HG02610 (cell line): ENCODE results near the gene BRD3.
A peak's percentile ranks its signal among the peaks of the same experiment; 100 is the strongest.
"Not testable (repeated sequence)": the region's sequence is repeated elsewhere in the genome, so short reads cannot be mapped to it uniquely, and the experiment has no call there.

Source experiments
- ATAC-seq: cut with Tn5 transposase; IDR thresholded peaks from one replicate; pipeline ENCODE4 v1.9.1; 2021; ENCODE audit warnings: mild to moderate bottlenecking, moderate library complexity; ENCODE audit not compliant: unreplicated experiment

BRD3 gene

GRCh38 chr9:134067904-134068743 is at the start of gene BRD3:
Gene BRD3 (minus strand): TSS chr9:134068026. CDS start chr9:134053477, 14,549 bp downstream.
- peak; percentile 76 for ATAC-seq

- no peak for ATAC-seq
Measured at GRCh38 chr9:134112561-134112960, 44.7 kb upstream of the BRD3 start.

DNA sequence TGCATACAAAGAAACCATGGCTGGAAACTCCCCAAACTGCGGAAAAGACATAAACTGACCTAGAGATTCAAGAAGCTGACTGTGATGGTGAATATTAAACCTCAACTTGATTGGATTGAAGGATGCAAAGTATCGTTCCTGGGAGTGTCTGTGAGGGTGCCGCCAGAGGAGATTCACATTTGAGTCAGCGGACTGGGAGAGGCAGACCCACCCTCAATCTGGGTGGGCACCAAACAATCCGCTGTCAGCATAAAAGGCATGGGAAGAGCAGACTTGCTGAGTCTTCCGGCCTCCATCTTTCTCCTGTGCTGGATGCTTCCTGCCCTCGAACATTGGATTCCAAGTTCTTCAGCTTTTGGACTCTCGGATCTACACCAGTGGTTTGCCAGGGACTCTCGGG is 43.2 kb upstream of the BRD3 start:
- ATAC-seq = no peak

DNA sequence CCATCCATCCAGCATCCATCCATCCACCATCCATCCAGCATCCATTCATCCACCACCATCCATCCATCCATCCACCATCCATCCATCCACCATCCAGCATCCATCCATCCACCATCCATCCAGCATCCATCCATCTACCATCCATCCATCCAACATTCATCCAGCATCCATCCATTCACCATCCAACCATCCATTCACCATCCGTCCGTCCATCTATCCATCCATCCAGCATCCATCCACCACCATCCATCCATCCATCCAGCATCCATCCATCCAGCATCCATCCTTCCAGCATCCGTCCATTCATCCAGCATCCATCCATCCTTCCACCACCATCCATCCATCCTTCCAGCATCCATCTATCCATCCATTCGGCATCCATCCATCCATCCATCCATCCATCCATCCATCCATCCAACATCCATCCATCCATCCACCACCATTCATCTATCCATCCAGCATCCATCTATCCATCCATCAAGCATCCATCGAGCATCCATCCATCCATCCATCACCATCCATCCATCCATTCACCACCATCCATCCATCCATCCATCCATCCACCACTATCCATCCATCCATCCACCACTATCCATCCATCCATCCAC is 35.7 kb upstream of the BRD3 start:
- no peak for ATAC-seq

- ATAC-seq = no peak
Measured at GRCh38 chr9:134101623-134102149, 33.9 kb upstream of the BRD3 start.

- ATAC-seq = not testable (repeated sequence)
Measured at GRCh38 chr9:134101133-134101532, 33.3 kb upstream of the BRD3 start.

DNA sequence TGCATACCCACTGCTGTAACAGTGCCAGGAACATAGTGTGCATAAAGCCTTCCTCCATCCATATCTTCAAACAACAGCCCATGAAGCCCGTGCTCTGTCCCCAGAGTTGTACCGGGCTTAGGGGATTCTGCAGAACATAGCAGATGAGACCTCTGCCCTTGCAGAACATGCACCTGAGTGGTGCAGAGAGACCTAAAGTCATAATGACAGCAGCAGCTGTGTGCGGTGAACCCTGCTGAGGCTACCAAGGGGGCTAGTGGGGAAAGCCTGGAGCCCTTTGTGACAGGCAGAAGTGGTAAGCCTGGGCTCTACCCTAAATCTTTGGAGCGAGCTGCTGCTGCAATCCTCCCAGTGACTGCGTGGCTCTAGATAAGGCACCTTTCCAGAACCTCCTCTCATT is 32.2 kb upstream of the BRD3 start:
- no peak for ATAC-seq

DNA sequence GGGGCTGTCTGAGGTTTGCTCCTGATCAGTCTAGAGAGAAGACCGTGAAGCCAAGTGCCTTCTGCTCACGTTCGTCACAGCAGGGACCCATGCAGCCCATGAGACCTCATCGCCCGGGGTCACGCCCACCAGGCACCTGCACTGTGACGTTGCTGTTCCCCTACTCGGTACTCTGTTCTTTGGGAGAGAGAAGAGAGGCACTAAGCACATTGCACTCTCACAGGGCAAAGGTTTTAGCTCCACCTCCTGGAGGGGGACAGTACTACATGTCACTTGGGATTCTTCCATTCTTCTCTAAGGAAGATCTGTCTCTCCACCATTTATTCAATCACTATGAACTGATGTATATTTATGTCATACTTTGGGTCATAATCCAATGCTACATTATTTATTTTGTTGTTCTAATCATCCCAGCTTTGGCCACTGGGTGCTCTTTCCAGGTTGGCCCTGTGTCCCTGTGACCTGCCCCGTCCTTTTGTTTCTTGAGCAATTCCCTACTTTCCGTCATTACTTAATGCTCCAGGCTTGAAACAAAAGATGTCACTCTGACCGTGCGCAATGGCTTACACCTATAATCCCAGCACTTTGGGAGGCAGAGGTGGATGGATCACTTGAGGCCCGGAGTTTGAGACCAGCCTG is 31.4 kb upstream of the BRD3 start:
- no peak for ATAC-seq

DNA sequence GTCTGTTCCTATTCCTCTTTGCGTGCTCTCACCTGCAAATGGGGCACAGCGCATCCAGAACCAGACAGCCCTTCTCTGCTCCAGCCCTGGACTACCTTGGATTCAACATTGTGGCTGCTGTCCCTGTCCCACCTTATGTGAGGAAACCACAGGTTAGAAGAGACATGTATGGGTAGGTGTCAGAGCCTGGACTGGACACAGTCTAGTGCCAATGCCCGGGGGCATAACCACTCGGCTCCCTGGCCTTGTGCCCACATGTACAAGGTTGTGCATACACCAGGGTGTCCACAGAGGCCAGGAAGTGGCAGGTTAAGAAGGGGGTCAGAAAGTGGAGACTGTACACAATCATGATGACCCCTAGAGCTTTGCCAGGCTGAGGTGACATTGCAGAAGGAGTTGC is 22.1 kb upstream of the BRD3 start:
- ATAC-seq = no peak

- no peak for ATAC-seq
Measured at GRCh38 chr9:134088063-134088725, 20.4 kb upstream of the BRD3 start.

DNA sequence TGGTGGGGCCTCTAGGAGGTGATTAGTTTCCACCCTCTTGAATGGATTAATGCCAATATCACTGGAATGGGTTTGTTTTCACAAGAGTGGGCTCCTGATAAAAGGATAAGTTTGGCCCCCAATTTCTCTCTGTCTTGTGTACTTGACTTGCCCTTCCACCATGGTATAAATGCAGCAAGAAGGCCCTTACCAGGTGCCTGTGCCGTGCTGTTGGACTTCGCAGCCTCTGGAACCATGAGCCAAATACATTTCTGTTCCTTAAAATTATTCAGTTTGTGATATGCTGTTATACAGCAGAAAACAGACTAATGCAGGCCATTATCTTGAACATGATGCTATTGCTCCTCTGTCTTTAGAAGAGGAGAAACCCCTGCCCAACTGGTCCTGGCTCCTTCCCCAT is 17.8 kb upstream of the BRD3 start:
- no peak for ATAC-seq

DNA sequence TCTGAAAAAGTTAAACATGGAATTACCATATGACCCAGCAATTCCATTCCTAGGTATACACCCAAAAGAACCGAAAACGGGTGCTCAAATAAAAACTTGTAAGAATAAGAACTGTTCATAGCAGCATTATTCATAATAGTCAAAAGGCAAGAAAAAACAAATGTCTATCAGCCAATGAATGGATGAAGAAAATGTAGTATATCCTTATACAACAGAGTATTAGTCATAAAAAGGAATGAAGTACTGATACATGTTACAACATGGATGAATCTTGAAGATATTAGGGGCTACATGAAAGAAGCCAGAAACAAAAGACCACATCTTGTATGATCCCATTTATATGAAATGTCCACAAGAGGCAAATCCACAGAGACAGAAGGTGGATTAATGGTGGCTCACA is 15.6 kb upstream of the BRD3 start:
- no peak for ATAC-seq

- ATAC-seq = no peak
Measured at GRCh38 chr9:134076644-134077043, 8.8 kb upstream of the BRD3 start.

DNA sequence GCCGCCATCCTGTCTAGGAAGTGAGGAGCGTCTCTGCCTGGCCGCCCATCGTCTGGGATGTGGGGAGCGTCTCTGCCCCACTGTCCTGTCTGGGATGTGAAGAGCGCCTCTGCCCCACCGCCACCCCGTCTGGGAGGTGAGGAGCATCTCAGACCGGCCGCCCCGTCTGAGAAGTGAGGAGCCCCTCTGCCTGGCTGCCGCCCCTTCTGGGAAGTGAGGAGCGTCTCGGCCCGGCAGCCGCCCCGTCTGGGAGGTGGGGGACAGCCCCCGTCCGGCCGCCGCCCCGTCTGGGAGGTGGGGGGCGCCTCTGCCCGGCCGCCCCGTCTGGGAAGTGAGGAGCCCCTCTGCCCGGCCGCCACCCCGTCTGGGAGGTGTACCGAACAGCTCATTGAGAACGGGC is 7.9 kb upstream of the BRD3 start:
- not testable (repeated sequence) for ATAC-seq

GRCh38 chr9:134073500-134073899 is 5.7 kb upstream of the BRD3 start:
- ATAC-seq = no peak

DNA sequence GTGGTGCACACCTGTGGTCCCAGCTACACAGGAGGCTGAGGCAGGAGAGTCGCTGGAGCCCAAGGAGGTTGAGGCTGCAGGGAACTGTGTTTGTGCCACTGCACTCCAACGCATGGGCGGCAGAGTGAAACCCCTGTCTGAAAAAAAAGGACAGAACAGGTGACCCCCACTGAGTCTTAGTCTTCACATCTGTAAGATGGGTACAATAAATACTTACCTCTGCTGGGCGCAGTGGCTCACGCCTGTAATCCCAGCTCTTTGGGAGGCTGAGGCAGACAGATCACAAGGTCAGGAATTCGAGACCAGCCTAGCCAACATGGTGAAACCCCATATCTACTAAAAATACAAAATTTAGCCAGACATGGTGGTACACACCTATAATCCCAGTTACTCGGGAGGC is 4.9 kb upstream of the BRD3 start:
- ATAC-seq = not testable (repeated sequence)

GRCh38 chr9:134071149-134071548 is 3.3 kb upstream of the BRD3 start:
- no peak for ATAC-seq

- no peak for ATAC-seq
Measured at GRCh38 chr9:134069480-134070399, 1.9 kb upstream of the BRD3 start.

GRCh38 chr9:134068744-134069479 is 1.1 kb upstream of the BRD3 start:
- ATAC-seq = no peak
